Aorta (tissue), 5 donors: ENCODE data around the gene CNIH3. TPM values are rescaled to one million over a fixed set of nuclear protein-coding genes. Genes with fewer than 3 reads are reported as not detected.

Experiments
- ATAC-seq: fragments of 200-7000 bp; cut with Tn5 transposase; one replicate; pipeline ENCODE4 v1.9.1; 2022; ENCODE audit warnings: moderate library complexity; ENCODE audit not compliant: low FRiP score
- DNase-seq, 2 donors: peaks; one replicate each; pipeline ENCODE4 v3.0.0-alpha.2; 2020
- H3K27ac ChIP-seq, 2 donors: one replicate each; pipeline ENCODE4 v1.5.1; 2013; ENCODE audit warnings: low read length in 2 of 2, mild to moderate bottlenecking in 2 of 2, moderate library complexity in 2 of 2, control low read depth in 1 of 2, inconsistent platforms in 1 of 2, low read depth in 1 of 2
- H3K27me3 ChIP-seq, 2 donors: one replicate each; pipeline ENCODE4 v1.6.1; 2013; ENCODE audit warnings: control low read depth in 1 of 2, low read length in 1 of 2, mild to moderate bottlenecking in 1 of 2, moderate library complexity in 1 of 2; ENCODE audit not compliant: insufficient read depth in 2 of 2, control insufficient read depth in 1 of 2
- H3K36me3 ChIP-seq, 2 donors: one replicate each; pipeline ENCODE4 v1.6.1; 2013; ENCODE audit warnings: control low read depth in 1 of 2, low read length in 1 of 2, mild to moderate bottlenecking in 1 of 2; ENCODE audit not compliant: insufficient read depth in 2 of 2, control insufficient read depth in 1 of 2
- H3K4me1 ChIP-seq, 2 donors: one replicate each; pipeline ENCODE4 v1.6.1; 2013; ENCODE audit warnings: low read length in 2 of 2, control low read depth in 1 of 2, mild to moderate bottlenecking in 1 of 2, moderate library complexity in 1 of 2; ENCODE audit not compliant: insufficient read depth in 2 of 2, control insufficient read depth in 1 of 2
- H3K4me3 ChIP-seq, 2 donors: one replicate each; pipeline ENCODE4 v1.5.1; 2013; ENCODE audit warnings: low read length in 2 of 2, control low read depth in 1 of 2, mild to moderate bottlenecking in 1 of 2
- H3K9me3 ChIP-seq: one replicate; pipeline ENCODE4 v1.6.1; 2013; ENCODE audit warnings: mild to moderate bottlenecking, low read length; ENCODE audit not compliant: control insufficient read depth
- WGBS, 2 donors: extraction: QIAGEN DNeasy Blood & Tissue Kit; methylation state at CpG; one replicate each; pipeline ENCODE4 v1.1.7; 2013; 5-methylcytosine and 5-hydroxymethylcytosine counted together
- intact Hi-C, 2 donors: fragments of 100-400 bp; cut with DNase I; formaldehyde crosslinking; loops; one replicate each; pipeline versions ENCODE4 v1.14.2 to v1.15.0; 2022
- polyA plus RNA-seq, 2 donors: library from polyadenylated mRNA; stranded (reverse); fragments of 200-250 nt; gene quantifications; one replicate each; pipeline ENCODE4 v1.2.3, GENCODE V29; 2013
- total RNA-seq, 2 donors: library from RNA; stranded (reverse); fragmentation: NEBNext Ultra II Directional; extraction: Animal tissue kit (Norgen Biotek cat#: 25700); gene quantifications; one replicate each; pipeline ENCODE4 v1.2.1, GENCODE V29; 2021
- donor health status: healthy with polysubstance abuse.
- donor health status: Bipolar disorder and iron deficiency.
- donor health status: DM: no; HTN: no; CAD: no.
- donor health status: DM: no; HTN: no; CAD: no.
- donor health status: DM: yes; HTN: yes; CAD: no.

The CNIH3 gene
- total and polyA plus RNA-seq, 4 donors = 2.4 to 8.2 (median 3.3) TPM

- no peak overlapping the region for H3K4me3 ChIP-seq
- ATAC-seq (no peak), DNase-seq (no peak)
- WGBS, 2 donors = 61 to 62% methylated on average over 3 of the region's 3 CpGs
- no peaks in the 10 kb centered on the region for H3K27me3 ChIP-seq
- no peaks in the 10 kb centered on the region for H3K9me3 ChIP-seq
- no peaks in the 10 kb centered on the region for H3K36me3 ChIP-seq
- H3K27ac ChIP-seq = no peak overlapping the region
- no peaks in the 10 kb centered on the region for H3K4me1 ChIP-seq
- intact Hi-C loops = no loop called here
Observed at GRCh38 chr1:224731633-224732032, 115.5 kb downstream of the CNIH3 start.

DNA sequence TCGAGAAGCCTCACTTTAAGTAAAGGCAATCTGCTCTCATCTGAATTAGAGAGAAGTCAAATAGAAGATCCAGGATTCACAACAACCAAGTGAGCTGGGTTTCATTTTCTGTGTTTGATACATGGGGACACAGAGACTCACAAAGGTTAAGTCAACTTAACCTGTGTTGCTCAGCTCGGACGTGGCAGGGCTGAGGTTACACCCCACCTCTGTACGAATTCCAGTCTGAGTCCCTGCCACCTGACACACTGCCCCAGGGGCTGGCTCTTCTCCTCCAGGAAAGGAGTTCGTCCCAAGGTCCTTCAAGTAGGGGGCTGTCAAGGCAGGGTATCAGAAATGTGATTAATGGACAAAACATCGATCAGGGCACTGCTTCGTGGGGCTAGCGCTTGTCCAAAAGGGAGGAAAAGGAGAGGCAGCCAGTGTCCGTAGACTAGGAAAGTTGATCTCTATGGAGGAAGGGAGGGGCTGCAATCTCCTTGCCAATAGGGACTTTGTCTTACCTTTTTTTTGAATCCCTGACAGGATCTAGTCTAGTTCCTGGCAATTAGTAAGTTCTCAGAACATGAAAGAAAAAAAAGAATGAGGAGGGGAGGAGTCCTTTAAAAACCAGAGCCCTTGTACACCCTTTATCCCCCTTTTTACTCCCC is 116.4 kb downstream of the CNIH3 start:
- ATAC-seq = no peak
- Histone ChIP-seq H3K27ac (no peak overlapping the region), H3K4me1 (no peaks in the 10 kb centered on the region), H3K27me3 (no peaks in the 10 kb centered on the region), H3K4me3 (no peak overlapping the region), H3K9me3 (no peaks in the 10 kb centered on the region), H3K36me3 (no peaks in the 10 kb centered on the region)
- no peak for DNase-seq
- WGBS, 2 donors = 46 to 54% methylated on average over 9 of the region's 9 CpGs
- intact Hi-C loops = no loop called here

DNA sequence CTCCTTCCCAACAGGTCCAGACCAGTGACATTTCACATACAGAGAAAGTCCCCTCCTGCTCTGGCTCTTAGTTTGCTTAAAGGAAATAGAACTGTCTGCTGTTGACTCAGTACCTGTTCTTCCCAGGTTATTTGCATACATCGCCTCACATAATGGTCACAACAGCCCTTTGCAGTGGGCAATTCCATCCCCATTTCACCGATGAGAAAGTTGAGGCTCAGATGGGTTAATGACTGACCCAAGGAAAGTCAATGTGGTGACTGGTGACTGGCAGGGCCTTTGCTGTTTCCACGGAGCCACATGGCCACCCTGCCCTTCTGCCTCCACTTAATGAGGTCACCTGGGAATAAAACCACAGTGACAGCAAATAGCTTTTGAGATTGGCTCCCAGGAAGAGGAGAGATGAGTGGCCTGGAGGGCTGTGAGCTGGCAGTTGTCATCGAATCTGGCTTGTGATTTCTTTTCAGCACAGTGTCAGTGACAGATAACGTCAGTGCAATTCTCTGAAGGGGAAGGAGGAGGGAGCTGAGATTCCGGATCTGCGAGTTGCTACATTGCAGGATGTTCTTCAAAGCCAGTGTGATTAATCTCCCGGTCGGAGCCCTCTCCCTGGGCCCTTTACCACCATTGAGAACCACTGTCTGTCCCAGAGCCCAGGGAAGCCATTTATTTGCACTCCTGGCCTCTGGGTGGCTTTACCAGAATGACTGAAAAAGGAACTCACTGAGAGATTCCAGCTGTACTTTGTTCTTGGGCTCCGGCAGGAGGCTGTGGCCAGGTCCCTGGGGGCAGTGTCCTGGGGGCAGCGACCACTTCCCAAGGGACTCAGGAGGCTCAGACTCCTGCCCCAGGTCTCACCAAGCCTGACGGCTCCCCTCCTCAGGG is 117.2 kb downstream of the CNIH3 start:
- no peaks in the 10 kb centered on the region for H3K9me3 ChIP-seq
- ATAC-seq (no peak), DNase-seq (no peak)
- H3K27ac ChIP-seq = no peak overlapping the region
- intact Hi-C loops = no loop called here
- no peaks in the 10 kb centered on the region for H3K27me3 ChIP-seq
- no peaks in the 10 kb centered on the region for H3K36me3 ChIP-seq
- no peak overlapping the region for H3K4me3 ChIP-seq
- H3K4me1 ChIP-seq = no peaks in the 10 kb centered on the region
- WGBS, 2 donors = 36 to 38% methylated on average over 12 of the region's 12 CpGs

DNA sequence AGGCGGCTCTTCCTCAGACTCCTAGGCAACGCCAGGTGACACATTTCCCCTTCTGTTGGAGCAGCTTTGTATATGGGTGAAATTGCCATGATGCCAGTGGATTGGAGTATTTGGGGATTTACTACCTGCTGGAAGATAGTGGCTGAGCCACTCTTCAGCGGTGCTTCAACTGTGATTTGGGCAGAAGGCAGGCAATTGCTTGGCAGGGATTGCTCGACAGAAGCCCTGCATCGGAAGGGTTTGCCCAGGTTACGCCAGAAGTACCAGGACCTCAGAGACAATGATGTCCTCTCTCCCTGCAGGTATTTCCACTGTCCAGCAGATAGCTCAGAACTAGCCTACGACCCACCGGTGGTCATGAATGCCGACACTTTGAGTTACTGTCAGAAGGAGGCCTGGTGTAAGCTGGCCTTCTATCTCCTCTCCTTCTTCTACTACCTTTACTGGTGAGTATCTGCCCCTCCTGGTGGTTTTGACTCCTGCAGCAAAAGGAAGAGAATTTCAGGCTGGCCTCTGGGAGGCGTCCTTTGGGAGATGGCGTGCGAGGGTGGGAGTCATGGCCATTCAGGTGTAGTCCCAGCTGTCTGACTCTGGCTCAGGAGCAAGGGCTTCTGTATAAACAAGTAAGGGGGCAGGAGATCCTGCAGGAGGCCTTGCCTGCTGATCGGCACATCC is 118.3 kb downstream of the CNIH3 start:
- intact Hi-C loops = no loop called here
- no peak overlapping the region for H3K4me3 ChIP-seq
- DNase-seq = no peak
- no peak overlapping the region for H3K27ac ChIP-seq
- WGBS, 2 donors = 92 to 93% methylated on average over 13 of the region's 13 CpGs
- no peak for ATAC-seq
- H3K9me3 ChIP-seq = no peaks in the 10 kb centered on the region
- no peaks in the 10 kb centered on the region for H3K4me1 ChIP-seq
- H3K27me3 ChIP-seq = peaks cover 0 to 1% of the 10 kb centered on the region in 2 donors
- H3K36me3 ChIP-seq = no peaks in the 10 kb centered on the region

GRCh38 chr1:224735159-224735558 is 119.0 kb downstream of the CNIH3 start:
- ATAC-seq (no peak), DNase-seq (no peak)
- Histone ChIP-seq H3K36me3 (no peaks in the 10 kb centered on the region), H3K9me3 (no peaks in the 10 kb centered on the region), H3K4me1 (no peaks in the 10 kb centered on the region), H3K4me3 (no peak overlapping the region), H3K27ac (no peak overlapping the region), H3K27me3 (peaks cover 0 to 2% of the 10 kb centered on the region in 2 donors)
- WGBS, 2 donors = 95 to 99% methylated on average over 6 of the region's 6 CpGs
- intact Hi-C loops = no loop called here

DNA sequence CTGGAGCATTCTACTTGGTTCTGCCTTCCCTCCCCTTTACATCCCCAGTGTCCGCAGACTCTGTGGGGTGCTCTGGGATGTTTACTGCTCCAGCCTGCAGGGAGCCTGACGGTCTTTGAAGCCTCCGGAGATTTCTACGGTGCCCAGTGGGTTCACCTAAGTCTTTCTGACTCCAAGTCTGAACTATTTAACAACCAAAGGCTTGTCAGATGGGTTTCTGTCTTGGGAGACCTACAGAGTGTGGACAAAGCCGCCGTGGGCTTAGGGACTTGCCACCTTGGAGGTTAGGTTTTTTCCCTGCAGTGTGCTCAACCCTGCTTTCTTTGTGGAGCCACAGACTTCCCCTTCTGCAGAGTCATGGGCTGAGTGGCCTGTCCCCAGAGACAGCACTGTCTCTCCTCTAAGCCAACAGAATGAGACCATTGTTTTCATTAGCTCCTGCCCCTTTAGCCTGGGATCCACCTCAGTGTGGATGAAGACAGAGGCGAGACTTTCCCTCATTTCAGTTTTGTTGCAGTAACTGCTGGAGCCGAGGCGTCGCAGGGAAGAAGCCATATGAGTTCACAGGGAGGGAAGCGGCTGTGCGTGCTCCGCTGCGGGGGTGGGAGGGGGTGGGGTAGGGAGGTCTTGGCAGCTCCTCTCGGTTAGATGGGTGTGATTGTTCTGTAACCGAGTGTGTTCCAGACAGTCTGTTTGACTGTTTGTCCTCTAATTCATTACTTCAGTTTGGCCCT is 120.7 kb downstream of the CNIH3 start:
- H3K4me1 ChIP-seq = no peaks in the 10 kb centered on the region
- intact Hi-C loops = no loop called here
- H3K27me3 ChIP-seq = peaks cover 0 to 2% of the 10 kb centered on the region in 2 donors
- no peak for DNase-seq
- no peaks in the 10 kb centered on the region for H3K9me3 ChIP-seq
- H3K4me3 ChIP-seq = no peak overlapping the region
- WGBS, 2 donors = 22 to 24% methylated on average over 16 of the region's 16 CpGs
- peak; percentile 41 for ATAC-seq
- H3K27ac ChIP-seq = no peak overlapping the region
- no peaks in the 10 kb centered on the region for H3K36me3 ChIP-seq

GRCh38 chr1:224737353-224737727 is 121.2 kb downstream of the CNIH3 start:
- Histone ChIP-seq H3K9me3 (no peaks in the 10 kb centered on the region), H3K4me1 (no peaks in the 10 kb centered on the region), H3K36me3 (no peaks in the 10 kb centered on the region), H3K4me3 (no peak overlapping the region), H3K27me3 (peaks cover 0 to 2% of the 10 kb centered on the region in 2 donors), H3K27ac (no peak overlapping the region)
- no peak for DNase-seq
- intact Hi-C loops = no loop called here
- no peak for ATAC-seq
- 13 to 26% methylated on average over 10 of the region's 10 CpGs for WGBS, 2 donors

DNA sequence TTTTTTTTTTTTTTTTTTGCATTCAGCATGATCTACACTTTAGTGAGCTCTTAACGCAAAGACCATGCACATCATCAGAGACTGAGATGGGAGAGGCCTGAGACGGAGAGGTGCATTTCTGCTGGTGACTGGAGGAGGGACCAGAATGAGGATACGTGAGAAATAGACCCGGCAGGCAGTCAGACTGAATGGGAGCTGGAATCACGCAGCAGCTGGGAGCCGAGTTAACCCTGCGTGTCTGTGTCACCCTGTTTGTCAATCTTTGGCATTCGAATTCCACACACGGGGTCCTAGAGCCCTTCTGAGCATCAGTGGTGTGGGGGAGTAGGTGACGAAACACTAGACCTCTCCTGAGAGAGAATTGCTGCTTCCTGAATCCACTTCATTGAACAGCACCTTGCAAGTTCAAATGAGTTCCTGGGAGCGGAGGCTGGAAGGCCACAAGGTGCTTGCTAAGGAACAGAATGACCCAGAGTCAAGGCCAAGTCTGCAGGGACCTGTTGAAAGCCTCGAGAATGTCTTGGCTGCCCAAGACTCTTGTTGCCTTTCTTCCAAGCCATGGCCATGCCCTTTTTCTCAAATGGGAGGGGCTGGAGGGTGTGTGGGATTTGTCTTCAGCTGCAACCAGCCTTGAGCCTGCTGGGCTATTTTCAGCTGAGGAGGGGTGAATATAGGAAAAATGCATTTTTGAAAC is 123.3 kb downstream of the CNIH3 start:
- H3K36me3 ChIP-seq = no peaks in the 10 kb centered on the region
- no peak overlapping the region for H3K27ac ChIP-seq
- no peak for ATAC-seq
- DNase-seq = no peak
- WGBS, 2 donors = 74 to 77% methylated on average over 12 of the region's 12 CpGs
- H3K4me1 ChIP-seq = no peaks in the 10 kb centered on the region
- intact Hi-C loops = no loop called here
- no peak overlapping the region for H3K4me3 ChIP-seq
- H3K27me3 ChIP-seq = peaks cover 0 to 2% of the 10 kb centered on the region in 2 donors
- no peaks in the 10 kb centered on the region for H3K9me3 ChIP-seq
